WTC11 (cell line): ENCODE results near the gene RUVBL1.

Experiments used
- CTCF ChIP-seq: fragments of 200-600 bp; IDR thresholded peaks from 2 replicates; pipeline ENCODE4 v1.8.0; 2022; ENCODE audit warnings: antibody characterized with exemption
- NFE2L1 ChIP-seq: sonication (generic); formaldehyde crosslinking; IDR thresholded peaks from 2 replicates; pipeline ENCODE4 v1.8.1; 2023; ENCODE audit warnings: missing genetic modification reagents
- ZNF121 ChIP-seq: sonication (generic); formaldehyde crosslinking; IDR thresholded peaks from 2 replicates; pipeline ENCODE4 v1.8.0; 2023; ENCODE audit warnings: missing genetic modification reagents
- TF ChIP-seq, protein P1 (sequence below): fragments of 250-450 bp; sonication (Bioruptor Pico); IDR thresholded peaks from 2 replicates; pipeline ENCODE4 v1.9.0; 2021; ENCODE audit warnings: mild to moderate bottlenecking, borderline replicate concordance

GRCh38 chr3:128089135-128089534 lies 34.5 kb downstream of the RUVBL1 start:
- TF ChIP-seq CTCF, result no peak
- no peak for TF ChIP-seq NFE2L1 (CRISPR knock-in tag)
- TF ChIP-seq ZNF121 (CRISPR knock-in tag), result no peak
- TF ChIP-seq, protein P1, sequence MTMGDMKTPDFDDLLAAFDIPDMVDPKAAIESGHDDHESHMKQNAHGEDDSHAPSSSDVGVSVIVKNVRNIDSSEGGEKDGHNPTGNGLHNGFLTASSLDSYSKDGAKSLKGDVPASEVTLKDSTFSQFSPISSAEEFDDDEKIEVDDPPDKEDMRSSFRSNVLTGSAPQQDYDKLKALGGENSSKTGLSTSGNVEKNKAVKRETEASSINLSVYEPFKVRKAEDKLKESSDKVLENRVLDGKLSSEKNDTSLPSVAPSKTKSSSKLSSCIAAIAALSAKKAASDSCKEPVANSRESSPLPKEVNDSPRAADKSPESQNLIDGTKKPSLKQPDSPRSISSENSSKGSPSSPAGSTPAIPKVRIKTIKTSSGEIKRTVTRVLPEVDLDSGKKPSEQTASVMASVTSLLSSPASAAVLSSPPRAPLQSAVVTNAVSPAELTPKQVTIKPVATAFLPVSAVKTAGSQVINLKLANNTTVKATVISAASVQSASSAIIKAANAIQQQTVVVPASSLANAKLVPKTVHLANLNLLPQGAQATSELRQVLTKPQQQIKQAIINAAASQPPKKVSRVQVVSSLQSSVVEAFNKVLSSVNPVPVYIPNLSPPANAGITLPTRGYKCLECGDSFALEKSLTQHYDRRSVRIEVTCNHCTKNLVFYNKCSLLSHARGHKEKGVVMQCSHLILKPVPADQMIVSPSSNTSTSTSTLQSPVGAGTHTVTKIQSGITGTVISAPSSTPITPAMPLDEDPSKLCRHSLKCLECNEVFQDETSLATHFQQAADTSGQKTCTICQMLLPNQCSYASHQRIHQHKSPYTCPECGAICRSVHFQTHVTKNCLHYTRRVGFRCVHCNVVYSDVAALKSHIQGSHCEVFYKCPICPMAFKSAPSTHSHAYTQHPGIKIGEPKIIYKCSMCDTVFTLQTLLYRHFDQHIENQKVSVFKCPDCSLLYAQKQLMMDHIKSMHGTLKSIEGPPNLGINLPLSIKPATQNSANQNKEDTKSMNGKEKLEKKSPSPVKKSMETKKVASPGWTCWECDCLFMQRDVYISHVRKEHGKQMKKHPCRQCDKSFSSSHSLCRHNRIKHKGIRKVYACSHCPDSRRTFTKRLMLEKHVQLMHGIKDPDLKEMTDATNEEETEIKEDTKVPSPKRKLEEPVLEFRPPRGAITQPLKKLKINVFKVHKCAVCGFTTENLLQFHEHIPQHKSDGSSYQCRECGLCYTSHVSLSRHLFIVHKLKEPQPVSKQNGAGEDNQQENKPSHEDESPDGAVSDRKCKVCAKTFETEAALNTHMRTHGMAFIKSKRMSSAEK (CRISPR knock-in tag), result no peak
